ENCODE measurements around the gene ETNK1.

Gene ETNK1

GRCh38 chr12:22624870-22625761, at the start of gene ETNK1:
Gene ETNK1 (plus strand): TSS chr12:22625171. CDS start chr12:22625431, 260 bp downstream.
- in situ Hi-C loops (cut with HindIII; ENCODE audit: low sequenced_read_pairs), result no loop called here
- H3K4me3 ChIP-seq (ENCODE audit: low read depth, low read length), result peak within 1 kb of the TSS; percentile 97
- peak; percentile 94 for DNase-seq (ENCODE audit: low read depth, low spot score)

GRCh38 chr12:22576065-22576464, 48.9 kb upstream of the ETNK1 start:
- H3K4me3 ChIP-seq (ENCODE audit: low read depth, low read length), result no peak overlapping the region
- no peak for TF ChIP-seq CTCF (IDR thresholded peaks at IDR 0.05; ENCODE audit: low read depth, low read length)
- DNase-seq (ENCODE audit: low read depth, low spot score), result no peak
- in situ Hi-C loops (cut with HindIII; ENCODE audit: low sequenced_read_pairs), result no loop called here

More at GRCh38 chr12:22624870-22625761, at the start of gene ETNK1:
- no peak for TF ChIP-seq CTCF (IDR thresholded peaks at IDR 0.05; ENCODE audit: low read depth, low read length)

GRCh38 chr12:22576473-22576872, 48.5 kb upstream of the ETNK1 start:
- in situ Hi-C loops (cut with HindIII; ENCODE audit: low sequenced_read_pairs), result no loop called here
- no peak for DNase-seq (ENCODE audit: low read depth, low spot score)
- no peak for TF ChIP-seq CTCF (IDR thresholded peaks at IDR 0.05; ENCODE audit: low read depth, low read length)
- H3K4me3 ChIP-seq (ENCODE audit: low read depth, low read length), result no peak overlapping the region

- DNase-seq (ENCODE audit: low read depth, low spot score), result no peak
- TF ChIP-seq CTCF (IDR thresholded peaks at IDR 0.05; ENCODE audit: low read depth, low read length), result no peak
- in situ Hi-C loops (cut with HindIII; ENCODE audit: low sequenced_read_pairs), result no loop called here
- no peak overlapping the region for H3K4me3 ChIP-seq (ENCODE audit: low read depth, low read length)
Measured at GRCh38 chr12:22577667-22578066, 47.3 kb upstream of the ETNK1 start.

- in situ Hi-C loops (cut with HindIII; ENCODE audit: low sequenced_read_pairs), result no loop called here
- no peak for DNase-seq (ENCODE audit: low read depth, low spot score)
- no peak overlapping the region for H3K4me3 ChIP-seq (ENCODE audit: low read depth, low read length)
- TF ChIP-seq CTCF (IDR thresholded peaks at IDR 0.05; ENCODE audit: low read depth, low read length), result no peak
Measured at GRCh38 chr12:22578328-22578727, 46.6 kb upstream of the ETNK1 start.

- DNase-seq (ENCODE audit: low read depth, low spot score), result no peak
- in situ Hi-C loops (cut with HindIII; ENCODE audit: low sequenced_read_pairs), result no loop called here
- no peak for TF ChIP-seq CTCF (IDR thresholded peaks at IDR 0.05; ENCODE audit: low read depth, low read length)
- H3K4me3 ChIP-seq (ENCODE audit: low read depth, low read length), result no peak overlapping the region
Measured at GRCh38 chr12:22588817-22589216, 36.2 kb upstream of the ETNK1 start.

Data from astrocyte of the spinal cord (primary cell).